Subcutaneous adipose tissue (tissue), 4 donors: ENCODE results near the gene FHIP2A. TPM values are rescaled to one million over a fixed set of nuclear protein-coding genes. Genes with fewer than 3 reads are reported as not detected.

Experiments used
- CTCF ChIP-seq: fragments of 450-650 bp; IDR thresholded peaks from one replicate; pipeline ENCODE4 v1.5.1; 2016; ENCODE audit warnings: low read depth, mild to moderate bottlenecking, control low read depth, antibody characterized with exemption, moderate library complexity
- total RNA-seq, 4 donors: library from RNA; depleted of rRNA; stranded (reverse); fragments of >200 nt; gene quantifications; one replicate each; pipeline ENCODE4 v1.1.0, GENCODE V29; 2016

The FHIP2A gene
- total RNA-seq: 10 to 100 TPM; 30.8 to 54.9 (median 41.0) TPM

GRCh38 chr10:114821293-114821914 is at the start of gene FHIP2A:
FHIP2A (plus strand) TSS chr10:114821780; CDS start chr10:114822079, 299 bp downstream.
- TF ChIP-seq CTCF: no peak

GRCh38 chr10:114772496-114773196 is 48.9 kb upstream of the FHIP2A start:
- no peak for TF ChIP-seq CTCF

GRCh38 chr10:114773197-114773532 is 48.4 kb upstream of the FHIP2A start:
- TF ChIP-seq CTCF: no peak

- no peak for TF ChIP-seq CTCF
Observed at GRCh38 chr10:114777415-114777814, 44.2 kb upstream of the FHIP2A start.

- no peak for TF ChIP-seq CTCF
Observed at GRCh38 chr10:114779803-114780576, 41.6 kb upstream of the FHIP2A start.

- no peak for TF ChIP-seq CTCF
Observed at GRCh38 chr10:114780577-114781184, 40.9 kb upstream of the FHIP2A start.

GRCh38 chr10:114782666-114783065 is 38.9 kb upstream of the FHIP2A start:
- no peak for TF ChIP-seq CTCF
